HG03439 (cell line): ENCODE data around the gene CNTNAP4.

ENCODE experiments used
- ATAC-seq: cut with Tn5 transposase; IDR thresholded peaks from one replicate; pipeline ENCODE4 v1.9.1; 2021; ENCODE audit warnings: mild to moderate bottlenecking, moderate library complexity; ENCODE audit not compliant: unreplicated experiment

CNTNAP4 gene

GRCh38 chr16:76387994-76388393 lies 110.8 kb downstream of the CNTNAP4 start:
- ATAC-seq = no peak

- no peak for ATAC-seq
Observed at GRCh38 chr16:76389126-76389525, 111.9 kb downstream of the CNTNAP4 start.

GRCh38 chr16:76390476-76390875 lies 113.3 kb downstream of the CNTNAP4 start:
- ATAC-seq = no peak

GRCh38 chr16:76396977-76397376 lies 119.8 kb downstream of the CNTNAP4 start:
- ATAC-seq = no peak

- no peak for ATAC-seq
Observed at GRCh38 chr16:76409706-76410105, 132.5 kb downstream of the CNTNAP4 start.

GRCh38 chr16:76421571-76421970 lies 144.4 kb downstream of the CNTNAP4 start:
- no peak for ATAC-seq

- no peak for ATAC-seq
Observed at GRCh38 chr16:76428858-76429257, 151.7 kb downstream of the CNTNAP4 start.

- no peak for ATAC-seq
Observed at GRCh38 chr16:76441391-76441790, 164.2 kb downstream of the CNTNAP4 start.

GRCh38 chr16:76441876-76442275 lies 164.7 kb downstream of the CNTNAP4 start:
- ATAC-seq = no peak

- no peak for ATAC-seq
Observed at GRCh38 chr16:76443973-76444372, 166.8 kb downstream of the CNTNAP4 start.

GRCh38 chr16:76444832-76445231 lies 167.6 kb downstream of the CNTNAP4 start:
- no peak for ATAC-seq

GRCh38 chr16:76445815-76446214 lies 168.6 kb downstream of the CNTNAP4 start:
- ATAC-seq = no peak

- no peak for ATAC-seq
Observed at GRCh38 chr16:76446251-76446650, 169.1 kb downstream of the CNTNAP4 start.

GRCh38 chr16:76450890-76451289 lies 173.7 kb downstream of the CNTNAP4 start:
- ATAC-seq = no peak

- ATAC-seq = no peak
Observed at GRCh38 chr16:76455257-76455656, 178.1 kb downstream of the CNTNAP4 start.

- no peak for ATAC-seq
Observed at GRCh38 chr16:76456016-76456415, 178.8 kb downstream of the CNTNAP4 start.

- ATAC-seq = no peak
Observed at GRCh38 chr16:76459111-76459510, 181.9 kb downstream of the CNTNAP4 start.

GRCh38 chr16:76461836-76462235 lies 184.6 kb downstream of the CNTNAP4 start:
- ATAC-seq = no peak

- no peak for ATAC-seq
Observed at GRCh38 chr16:76464955-76465620, 187.9 kb downstream of the CNTNAP4 start.

- no peak for ATAC-seq
Observed at GRCh38 chr16:76466871-76467270, 189.7 kb downstream of the CNTNAP4 start.

- no peak for ATAC-seq
Observed at GRCh38 chr16:76474048-76474447, 196.8 kb downstream of the CNTNAP4 start.

- ATAC-seq = no peak
Observed at GRCh38 chr16:76478105-76478504, 200.9 kb downstream of the CNTNAP4 start.

GRCh38 chr16:76483307-76483909 lies 206.2 kb downstream of the CNTNAP4 start:
- no peak for ATAC-seq
